SK-MEL-5 (cell line): ENCODE results near the gene RILPL1. TPM values are rescaled to one million over a fixed set of nuclear protein-coding genes. Genes with fewer than 3 reads are reported as not detected.
"Not testable (repeated sequence)": the region's sequence is repeated elsewhere in the genome, so short reads cannot be mapped to it uniquely, and the experiment has no call there.

Experiments
- DNase-seq: peaks from one replicate; pipeline ENCODE4 v3.0.0-alpha.2; 2016; ENCODE audit warnings: low read depth, low spot score
- in situ Hi-C: cut with HindIII; loops from 2 replicates; pipeline ENCODE4 v1.10.0; 2016; ENCODE audit warnings: low sequenced_read_pairs, high pct_unique_total_duplicates, low pct_unique_long_range_greater_than_20kb
- total RNA-seq: library from RNA; depleted of rRNA; stranded (reverse); fragments of >200 nt; shearing (Covaris generic); gene quantifications from 2 replicates; pipeline ENCODE4 v1.2.3, GENCODE V29; 2014

Gene RILPL1
- total RNA-seq, 1 experiment from 2014 or later = 11.3 TPM

DNA sequence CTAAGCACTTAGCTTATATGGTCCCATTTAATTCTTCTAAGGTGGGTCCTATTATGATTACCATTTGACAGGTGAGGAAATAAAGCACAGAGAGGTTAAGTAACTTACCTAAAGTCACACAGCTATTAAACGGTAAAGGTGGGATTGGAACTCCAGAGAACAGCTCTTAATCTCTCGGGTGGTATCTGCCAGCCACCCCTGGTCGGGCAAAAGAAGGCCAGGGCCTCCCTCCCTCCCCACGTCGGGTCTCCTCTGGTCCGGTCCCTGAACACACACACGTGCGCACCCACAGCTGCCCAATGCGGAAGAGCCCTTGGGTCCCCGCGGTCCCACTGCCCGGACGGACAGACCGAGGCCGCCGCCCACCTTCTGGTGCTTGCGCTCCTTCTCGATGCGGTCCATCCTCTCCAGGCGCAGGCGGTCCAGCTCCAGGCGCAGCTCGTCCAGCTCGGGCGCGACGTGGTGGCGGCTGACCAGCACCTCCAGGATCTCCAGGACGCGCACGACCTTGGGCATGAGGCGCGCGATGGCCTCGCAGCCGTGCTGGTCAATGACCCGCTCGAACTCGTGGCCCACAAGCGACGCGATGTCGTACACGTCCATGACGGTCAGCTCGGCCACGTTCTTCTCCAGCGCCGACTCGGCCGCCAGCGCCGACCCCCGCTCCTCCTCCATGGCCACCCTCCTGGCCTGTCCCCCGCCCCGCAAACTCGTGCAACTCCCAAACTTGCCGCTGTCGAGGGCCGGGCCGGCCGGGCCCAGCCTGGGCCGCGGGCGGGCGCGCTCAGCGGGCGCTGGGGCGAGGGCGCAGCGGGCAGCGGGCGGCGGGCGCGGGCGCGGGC, 490 bp downstream of the RILPL1 start:
- peak; percentile 35 for DNase-seq
- in situ Hi-C loops = no loop called here

DNA sequence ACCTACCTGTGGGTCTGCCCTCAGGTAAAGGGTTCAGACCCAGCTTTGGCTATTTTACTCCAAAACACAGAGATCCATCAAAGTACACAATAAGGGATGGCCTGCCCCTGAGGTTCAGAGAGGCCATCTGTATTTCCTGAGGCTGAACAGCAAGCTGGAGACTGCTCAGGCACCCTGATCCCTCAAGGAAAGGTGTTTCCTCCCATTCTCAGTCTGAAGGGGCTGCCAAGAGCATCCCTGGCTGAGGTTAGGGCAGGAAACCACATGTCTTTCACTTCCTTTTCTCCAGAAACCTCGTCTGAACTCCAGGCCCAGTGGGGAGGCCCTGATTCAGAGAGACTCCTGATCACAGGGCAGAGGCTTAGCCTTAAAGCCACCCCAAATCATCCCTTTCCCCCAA, 1.5 kb downstream of the RILPL1 start:
- in situ Hi-C loops = no loop called here
- no peak for DNase-seq

DNA sequence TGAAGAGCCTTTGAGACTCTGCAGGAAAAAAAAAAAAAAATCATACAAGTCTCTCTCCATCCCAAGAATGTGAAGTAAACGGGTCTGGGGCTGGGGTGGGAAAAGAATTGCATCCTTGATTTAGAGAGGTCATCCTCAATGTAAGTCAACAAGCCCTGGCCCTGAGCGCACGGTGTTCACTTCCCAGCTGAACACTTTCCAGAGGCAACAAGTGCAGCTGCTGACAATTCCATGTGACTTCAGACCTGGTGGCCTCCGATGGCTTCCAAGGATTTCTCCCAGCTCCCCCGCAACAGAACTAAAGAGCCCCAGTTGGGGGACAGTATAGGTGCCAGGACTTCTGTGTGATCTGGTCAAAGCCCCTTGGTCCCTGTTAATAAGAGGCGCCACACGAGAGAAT, 2.4 kb downstream of the RILPL1 start:
- in situ Hi-C loops = no loop called here
- DNase-seq = no peak

DNA sequence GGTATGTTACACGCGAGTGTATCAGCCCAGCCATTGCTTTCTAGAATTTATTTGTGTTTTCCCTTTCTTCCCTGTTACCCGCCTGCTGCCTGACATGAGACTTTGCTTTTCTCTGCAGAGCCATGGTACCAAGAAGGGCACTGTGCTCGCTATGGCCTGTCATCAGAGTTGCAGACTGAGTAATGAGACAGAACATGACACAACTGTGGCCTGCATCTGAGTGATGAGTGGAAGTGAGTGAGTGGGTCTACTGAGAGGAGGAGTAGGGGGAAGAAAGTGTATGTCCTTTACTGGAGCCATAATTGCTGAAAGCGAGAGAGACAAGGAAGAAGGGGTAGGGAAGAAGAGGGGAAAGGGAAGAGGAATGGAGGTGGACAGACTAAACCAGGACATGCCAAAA, 2.9 kb downstream of the RILPL1 start:
- in situ Hi-C loops = no loop called here
- no peak for DNase-seq

DNA sequence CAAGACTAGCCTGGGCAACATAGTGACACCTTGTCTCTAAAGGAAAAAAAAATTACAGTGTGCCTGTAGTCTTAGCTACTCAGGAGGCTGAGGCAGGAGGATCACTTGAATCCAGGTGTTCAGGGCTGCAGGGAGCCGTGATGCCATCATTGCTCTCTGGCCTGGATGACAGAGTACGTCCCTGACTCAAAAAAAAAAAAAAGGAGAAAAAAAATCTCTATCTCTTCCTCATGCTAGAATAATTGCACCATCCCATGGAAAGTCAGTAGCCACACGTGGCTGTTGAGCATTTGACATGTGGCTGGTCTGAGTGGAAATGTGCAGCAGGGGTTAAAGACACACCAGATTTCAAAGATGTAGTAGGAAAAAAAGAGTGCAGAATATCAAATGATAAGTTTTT, 3.8 kb downstream of the RILPL1 start:
- in situ Hi-C loops = no loop called here
- no peak for DNase-seq

DNA sequence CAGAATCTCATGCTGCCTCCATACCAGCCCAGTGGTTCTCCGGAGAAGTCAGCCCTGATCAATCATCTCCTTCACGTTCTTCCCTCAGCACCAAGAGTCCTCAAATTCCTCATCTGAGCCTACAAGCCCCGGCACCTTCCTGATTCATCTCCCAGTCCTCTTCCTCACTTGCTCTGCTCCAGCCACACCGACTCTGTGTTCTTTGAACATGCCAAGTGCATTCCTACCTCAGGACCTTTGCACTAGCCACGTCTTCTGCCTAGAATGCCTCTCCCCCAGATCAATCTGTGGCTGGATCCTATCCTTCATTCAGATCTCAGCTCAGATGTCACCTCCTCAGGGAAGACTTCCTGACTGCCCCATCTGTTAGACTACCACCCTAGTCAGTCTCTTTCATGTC, 4.7 kb downstream of the RILPL1 start:
- no peak for DNase-seq
- in situ Hi-C loops = no loop called here

DNA sequence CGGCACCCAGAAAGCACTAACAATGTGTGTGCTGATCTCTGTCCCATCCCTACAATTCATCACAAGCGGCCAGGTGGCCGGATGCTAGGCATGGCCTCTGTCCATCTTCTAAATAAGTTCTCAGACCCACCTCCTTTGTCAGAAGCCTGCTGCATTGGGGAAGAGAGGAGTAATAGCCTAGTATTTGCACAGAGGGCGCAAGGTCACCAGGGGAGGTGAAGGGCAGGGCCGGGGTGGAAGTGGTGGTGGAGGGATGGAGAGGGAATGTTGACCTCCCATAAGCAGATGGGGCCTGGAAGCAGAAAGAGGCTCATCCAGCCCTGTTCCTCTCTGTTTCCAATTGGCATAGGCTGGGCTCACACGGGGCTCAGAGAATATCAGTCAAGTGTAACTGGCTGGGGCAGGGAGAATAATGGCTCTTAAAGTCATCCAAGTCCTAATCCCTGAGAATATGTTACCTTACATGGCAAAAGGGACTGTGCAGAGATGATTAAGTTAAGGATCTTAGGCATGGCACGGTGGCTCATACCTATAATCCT, 6.9 kb downstream of the RILPL1 start:
- in situ Hi-C loops = no loop called here
- no peak for DNase-seq

DNA sequence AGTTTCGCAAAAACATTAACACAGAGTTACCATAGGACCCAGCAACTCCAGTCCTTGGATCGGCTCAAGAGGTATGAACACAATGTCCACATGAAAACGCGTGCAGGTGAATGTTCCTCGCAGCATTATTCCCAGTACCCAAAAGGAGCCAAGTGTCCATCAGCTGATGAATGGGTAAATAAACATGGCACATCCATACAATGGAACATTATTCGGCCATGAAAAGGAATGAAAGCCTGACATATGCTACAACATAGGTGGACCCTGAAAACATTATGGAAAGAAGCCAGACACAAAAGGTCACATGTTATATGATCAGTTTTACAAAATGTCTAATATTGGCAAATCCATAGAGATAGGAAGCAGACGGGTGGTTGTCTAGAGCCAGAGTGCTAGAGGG, 9.1 kb downstream of the RILPL1 start:
- no peak for DNase-seq
- in situ Hi-C loops = no loop called here

DNA sequence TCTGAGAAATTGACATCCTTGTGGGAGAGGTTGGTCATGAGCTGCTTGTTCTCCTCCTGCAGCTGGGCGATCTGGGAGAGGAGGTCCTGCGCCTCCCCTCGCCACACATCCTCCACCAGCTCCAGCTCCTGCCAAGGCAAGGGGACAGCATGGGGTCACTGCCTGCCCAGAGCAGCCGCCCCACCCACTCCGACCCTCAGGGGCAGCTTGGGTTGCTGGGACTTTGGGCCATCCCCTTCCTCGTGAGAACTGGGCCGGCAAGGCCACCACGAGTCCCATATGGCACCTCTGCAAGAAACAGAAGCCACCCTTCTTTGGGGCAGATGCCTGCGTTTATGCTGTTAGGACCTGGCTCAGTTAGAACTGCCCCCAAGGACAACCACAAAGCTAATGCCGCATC, 10.0 kb downstream of the RILPL1 start:
- in situ Hi-C loops = no loop called here
- DNase-seq = no peak

DNA sequence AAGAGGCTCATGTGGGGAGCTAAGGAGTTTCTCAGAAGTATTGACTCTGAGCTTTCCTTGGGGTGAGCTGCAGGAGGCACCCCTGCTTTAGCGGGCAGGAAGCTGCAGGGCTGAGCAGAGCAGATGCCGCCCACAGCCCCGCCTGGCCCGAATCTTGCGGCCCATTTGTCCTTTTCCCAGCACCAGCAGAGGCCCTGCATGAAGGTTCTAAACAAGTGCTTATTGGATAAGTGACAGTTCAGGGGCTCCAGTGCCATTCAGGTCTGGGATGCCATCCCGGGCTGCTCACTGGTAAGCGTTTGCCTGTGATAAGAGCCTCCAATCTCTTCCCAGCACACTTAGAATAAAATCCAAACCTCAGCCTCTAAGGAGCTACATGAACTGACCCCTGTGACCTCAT, 11.4 kb downstream of the RILPL1 start:
- in situ Hi-C loops = no loop called here
- no peak for DNase-seq

DNA sequence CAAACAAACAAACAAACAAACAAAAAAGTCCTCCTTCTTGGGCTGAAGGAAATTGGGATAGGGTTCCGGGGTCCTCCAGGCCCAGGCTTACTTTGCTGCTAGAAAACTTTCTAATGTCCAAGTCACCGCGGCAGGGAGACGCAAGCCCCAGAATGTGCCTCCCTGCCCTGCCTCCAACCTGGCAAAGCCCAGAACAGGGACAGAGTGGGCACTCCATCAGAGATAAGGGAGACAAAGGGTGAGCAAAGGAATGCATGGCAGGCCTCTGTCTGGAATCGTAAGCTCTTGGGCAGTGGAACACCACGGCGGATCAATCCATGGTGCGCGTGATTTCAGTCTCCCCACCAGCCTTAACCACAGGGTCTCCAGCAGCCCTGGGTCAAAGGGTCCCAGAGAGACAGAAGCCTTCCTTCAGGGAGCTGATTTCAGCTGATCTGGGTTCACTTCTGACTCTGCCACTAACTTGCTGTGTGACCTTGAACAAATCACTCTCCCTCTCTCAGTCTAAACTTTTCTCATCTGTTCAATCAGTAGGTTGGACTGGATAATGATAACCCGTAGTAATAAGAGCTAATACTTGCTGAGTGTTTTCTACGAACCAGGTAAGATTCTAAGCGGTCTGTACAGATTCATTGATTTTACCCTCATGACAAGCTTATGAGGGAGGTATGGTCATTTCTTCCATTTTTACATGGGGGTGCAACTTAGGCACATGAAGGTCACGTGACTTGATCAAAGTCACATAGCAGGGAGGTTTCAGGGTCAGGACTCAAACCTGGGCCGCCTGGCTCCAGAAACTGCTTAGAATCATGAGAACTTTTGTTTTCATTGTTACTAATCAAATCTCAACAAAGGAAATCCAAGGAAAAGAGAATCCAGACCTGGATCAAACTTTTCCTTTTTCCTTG, 12.7 kb downstream of the RILPL1 start:
- in situ Hi-C loops = no loop called here
- no peak for DNase-seq

DNA sequence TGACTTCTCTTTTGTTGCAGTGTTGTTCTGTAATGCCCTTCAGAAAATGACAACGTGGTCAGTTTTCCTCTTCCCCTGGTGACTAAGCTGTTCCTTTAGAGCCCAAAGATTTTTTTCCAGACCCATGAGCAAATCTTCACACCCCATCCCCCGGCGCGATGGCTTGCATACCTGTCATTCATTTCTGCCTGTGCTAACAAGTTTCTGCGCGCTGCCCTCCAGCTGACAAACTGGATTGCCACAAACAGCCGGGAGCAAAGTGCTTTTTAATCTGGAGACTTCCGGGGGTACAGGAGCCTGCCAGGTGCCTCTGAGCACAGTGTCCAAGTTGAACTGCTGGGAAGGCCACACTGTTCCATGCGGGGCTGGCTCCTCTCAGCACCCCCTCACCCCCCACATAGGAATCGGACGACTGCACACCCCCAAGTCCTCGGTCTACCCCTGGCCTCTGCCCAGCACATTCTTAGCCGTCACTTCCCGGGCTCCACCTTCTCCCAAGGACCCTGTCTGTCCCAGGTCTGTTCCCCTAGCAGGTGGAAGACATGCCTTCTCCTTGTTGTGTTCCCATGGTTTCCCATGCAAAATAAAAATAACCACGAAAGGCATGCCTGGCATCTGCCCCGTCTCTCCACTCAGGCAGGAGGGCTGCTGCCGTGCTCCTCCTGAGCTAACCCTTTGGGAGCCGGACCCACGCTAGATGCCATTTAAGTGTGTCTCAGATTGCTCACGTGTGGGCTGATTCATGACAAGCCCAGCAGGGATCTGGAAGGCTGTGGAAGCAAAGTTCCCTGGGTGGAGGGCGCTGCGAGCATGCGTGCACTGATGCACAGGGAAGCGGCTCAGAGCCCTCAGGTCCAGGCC, 14.1 kb downstream of the RILPL1 start:
- DNase-seq = no peak
- in situ Hi-C loops = no loop called here

DNA sequence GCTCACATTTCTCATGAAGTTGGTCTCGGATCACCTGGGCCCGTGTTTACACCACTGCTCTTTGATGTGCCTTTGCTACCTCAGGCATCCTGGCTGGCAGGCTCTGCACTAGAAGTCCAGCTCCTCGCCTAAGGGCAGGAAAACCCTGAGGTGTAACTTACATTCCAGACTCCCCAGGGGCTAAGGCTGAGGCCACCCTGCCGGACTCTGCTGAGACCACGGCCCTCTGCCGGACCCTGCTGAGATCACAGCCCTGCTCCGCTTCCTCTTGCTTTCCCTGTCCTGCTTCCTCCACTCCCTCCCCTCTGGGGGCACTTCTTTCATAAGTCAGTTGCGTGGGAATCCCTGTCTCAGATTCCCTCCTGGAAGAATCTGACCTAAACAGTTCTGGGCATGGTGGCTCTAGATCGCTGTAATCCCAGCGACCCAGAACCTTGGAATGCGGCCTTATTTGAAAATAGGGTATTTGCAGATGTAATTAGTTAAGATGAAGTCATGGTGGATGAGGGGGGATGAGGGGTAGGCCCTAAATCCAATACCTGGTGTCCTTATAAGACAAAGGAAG, 17.2 kb downstream of the RILPL1 start:
- DNase-seq = no peak
- in situ Hi-C loops = no loop called here

DNA sequence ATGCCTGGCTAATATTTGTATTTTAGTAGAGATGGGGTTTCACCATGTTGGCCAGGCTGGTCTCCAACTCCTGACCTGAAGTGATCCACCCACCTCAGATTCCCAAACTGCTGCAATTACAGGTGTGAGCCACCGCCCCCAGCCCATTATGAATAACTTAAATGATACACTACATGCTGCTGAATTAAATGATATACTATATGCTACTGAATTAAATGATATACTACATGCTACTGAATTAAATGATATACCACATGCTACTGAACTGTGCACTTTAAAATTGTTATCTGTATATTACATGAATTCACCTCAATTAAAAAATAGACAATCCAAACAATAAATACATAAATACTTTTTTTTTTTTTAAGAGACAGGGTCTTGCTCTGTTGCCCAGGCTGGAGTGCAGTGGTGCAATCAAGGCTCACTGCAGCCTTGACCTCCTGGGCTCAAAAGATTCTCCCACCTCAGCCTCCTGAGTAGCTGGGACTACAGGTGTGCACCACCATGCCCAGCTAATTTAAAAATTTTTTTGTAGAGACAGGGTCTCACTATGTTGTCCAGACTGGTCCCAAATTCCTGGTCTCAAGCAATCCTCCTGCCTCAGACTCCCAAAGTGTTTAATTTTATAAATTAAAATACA, 18.8 kb downstream of the RILPL1 start:
- in situ Hi-C loops, DNase-seq: not testable (repeated sequence)

DNA sequence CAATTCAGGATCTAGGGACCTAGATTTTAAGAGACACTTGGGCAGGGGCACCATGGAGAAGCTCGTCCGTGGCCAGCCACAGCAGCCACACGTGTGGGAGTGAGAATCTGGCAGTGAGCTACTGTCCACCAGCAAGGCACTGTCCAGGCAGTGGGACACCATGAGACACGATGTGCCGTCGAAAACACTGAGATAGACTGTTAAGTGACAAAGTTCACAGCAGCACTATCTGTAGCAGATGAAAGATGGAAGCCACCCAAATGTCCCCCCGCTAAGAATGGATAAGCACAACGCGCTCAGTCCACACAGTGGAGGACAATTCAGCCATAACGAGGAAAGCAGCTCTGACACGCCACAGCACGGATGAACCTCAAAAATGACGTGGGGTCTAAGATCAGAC, 19.7 kb downstream of the RILPL1 start:
- DNase-seq = no peak
- in situ Hi-C loops = no loop called here

DNA sequence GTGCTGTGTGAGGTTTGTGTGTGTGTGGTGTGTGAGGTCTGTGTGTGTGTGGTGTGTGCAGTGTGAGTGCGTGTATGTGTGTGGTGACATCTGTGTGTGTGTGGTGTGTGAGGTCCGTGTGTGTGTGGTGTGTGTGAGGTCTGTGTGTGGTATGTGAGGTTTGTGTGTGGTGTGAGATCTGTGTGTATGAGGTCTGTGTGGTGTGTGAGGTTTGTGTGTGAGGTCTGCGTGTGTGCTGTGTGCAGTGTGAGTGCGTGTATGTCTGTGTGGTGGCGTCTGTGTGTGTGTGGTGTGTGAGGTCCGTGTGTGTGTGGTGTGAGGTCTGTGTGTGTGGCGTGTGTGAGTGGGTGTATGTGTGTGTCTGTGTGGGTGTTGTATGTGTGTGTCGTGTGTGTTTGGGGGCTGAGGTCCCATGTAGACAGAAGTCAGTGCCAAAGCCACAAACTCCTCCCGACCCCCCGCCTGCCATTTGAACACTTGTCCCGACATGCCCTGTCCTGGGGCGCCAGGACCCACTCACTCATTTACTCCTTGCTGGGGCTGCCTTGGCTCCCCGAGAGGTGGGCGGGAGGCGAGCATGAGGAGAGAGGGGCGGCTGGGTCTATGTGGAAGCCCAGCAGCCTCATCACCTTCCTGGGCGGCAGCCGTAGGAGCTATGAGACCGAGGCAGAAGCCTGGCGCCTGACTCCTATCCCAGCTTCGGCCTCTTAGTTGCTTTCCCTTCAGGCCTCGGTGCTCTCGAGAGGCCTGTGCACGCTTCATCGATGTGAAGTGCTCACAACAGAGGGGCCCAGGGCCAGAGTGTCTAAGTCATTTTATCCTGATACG, 20.5 kb downstream of the RILPL1 start:
- no peak for DNase-seq
- in situ Hi-C loops = no loop called here
